ENCODE measurements around the gene QKI. TPM values are rescaled to one million over a fixed set of nuclear protein-coding genes. Genes with fewer than 3 reads are reported as not detected.

Gene QKI
- total RNA-seq, 1 experiment from 2014 or later: 50.8 TPM

- H3K9me2 ChIP-seq (ENCODE audit: insufficient read depth): no peaks in the 10 kb centered on the region
- no peak overlapping the region for H2AFZ ChIP-seq
- BruUV-seq (replicated peaks): no TSS peak
- 0 out of 2 replicates have a peak, but pooled peaks cover 7% of the 10 kb centered on the region for H3F3A ChIP-seq (ENCODE audit: insufficient read depth, low read depth)
- ChIA-PET POLR2A (ENCODE audit: unreplicated experiment) (no interaction called here), CTCF (no interaction called here)
- H4K20me1 ChIP-seq (ENCODE audit: insufficient read depth): no peaks in the 10 kb centered on the region
- TF ChIP-seq EZH2 (IDR thresholded peaks at IDR 0.05; ENCODE audit: low read depth) (no peak), CTCF (conservative IDR thresholded peaks at IDR 0.05) (no peak)
- intact Hi-C loops (cut with micrococcal nuclease; ENCODE audit: unreplicated experiment): no loop called here
- H3K27me3 ChIP-seq (ENCODE audit: insufficient read depth, low read depth): no peaks in the 10 kb centered on the region
- no peak overlapping the region for H3K4me2 ChIP-seq
- no peak overlapping the region for H3K4me3 ChIP-seq
- no peaks in the 10 kb centered on the region for H3K79me2 ChIP-seq (ENCODE audit: low read depth)
- H3K36me3 ChIP-seq (ENCODE audit: low read depth): peaks cover 18% of the 10 kb centered on the region
- no peaks in the 10 kb centered on the region for H3K4me1 ChIP-seq (replicated peaks; ENCODE audit: insufficient read depth)
- no peak for DNase-seq
- no peak overlapping the region for H3K27ac ChIP-seq
- H3K9me3 ChIP-seq (ENCODE audit: insufficient read depth, low read depth): no peaks in the 10 kb centered on the region
These were observed 161.6 kb downstream of the QKI start for GRCh38 chr6:163576114-163576513.

- Histone ChIP-seq H3K4me3 (no peak overlapping the region), H3K27me3 (ENCODE audit: insufficient read depth, low read depth) (no peaks in the 10 kb centered on the region), H3K79me2 (ENCODE audit: low read depth) (no peaks in the 10 kb centered on the region), H2AFZ (no peak overlapping the region), H4K20me1 (ENCODE audit: insufficient read depth) (no peaks in the 10 kb centered on the region), H3F3A (ENCODE audit: insufficient read depth, low read depth) (0 out of 2 replicates have a peak, but pooled peaks cover 7% of the 10 kb centered on the region), H3K27ac (no peak overlapping the region), H3K4me1 (replicated peaks; ENCODE audit: insufficient read depth) (no peaks in the 10 kb centered on the region), H3K4me2 (no peak overlapping the region), H3K9me2 (ENCODE audit: insufficient read depth) (no peaks in the 10 kb centered on the region), H3K9me3 (ENCODE audit: insufficient read depth, low read depth) (no peaks in the 10 kb centered on the region), H3K36me3 (ENCODE audit: low read depth) (peaks cover 10% of the 10 kb centered on the region; the same call in 1 of the 2 replicates)
- no peak for TF ChIP-seq EZH2 (IDR thresholded peaks at IDR 0.05; ENCODE audit: low read depth)
- no peak for TF ChIP-seq CTCF (conservative IDR thresholded peaks at IDR 0.05)
- POLR2A ChIA-PET (ENCODE audit: unreplicated experiment): no interaction called here
- CTCF ChIA-PET: no interaction called here
- no peak for DNase-seq
- intact Hi-C loops (cut with micrococcal nuclease; ENCODE audit: unreplicated experiment): no loop called here
- BruUV-seq (replicated peaks): no TSS peak
These were observed 162.9 kb downstream of the QKI start for GRCh38 chr6:163577404-163577803.

- no peak for DNase-seq
- H3K36me3 ChIP-seq (ENCODE audit: low read depth): no peaks in the 10 kb centered on the region
- H4K20me1 ChIP-seq (ENCODE audit: insufficient read depth): no peaks in the 10 kb centered on the region
- H3K27me3 ChIP-seq (ENCODE audit: insufficient read depth, low read depth): no peaks in the 10 kb centered on the region
- H3K9me3 ChIP-seq (ENCODE audit: insufficient read depth, low read depth): no peaks in the 10 kb centered on the region
- POLR2A ChIA-PET (ENCODE audit: unreplicated experiment): no interaction called here
- 0 out of 2 replicates have a peak, but pooled peaks cover 7% of the 10 kb centered on the region for H3F3A ChIP-seq (ENCODE audit: insufficient read depth, low read depth)
- BruUV-seq (replicated peaks): no TSS peak
- intact Hi-C loops (cut with micrococcal nuclease; ENCODE audit: unreplicated experiment): no loop called here
- H3K27ac ChIP-seq: no peak overlapping the region
- no peaks in the 10 kb centered on the region for H3K4me1 ChIP-seq (replicated peaks; ENCODE audit: insufficient read depth)
- no peak overlapping the region for H3K4me2 ChIP-seq
- no peaks in the 10 kb centered on the region for H3K9me2 ChIP-seq (ENCODE audit: insufficient read depth)
- CTCF ChIA-PET: no interaction called here
- H3K4me3 ChIP-seq: no peak overlapping the region
- no peak overlapping the region for H2AFZ ChIP-seq
- TF ChIP-seq CTCF (conservative IDR thresholded peaks at IDR 0.05) (no peak), EZH2 (IDR thresholded peaks at IDR 0.05; ENCODE audit: low read depth) (no peak)
- no peaks in the 10 kb centered on the region for H3K79me2 ChIP-seq (ENCODE audit: low read depth)
These were observed 164.8 kb downstream of the QKI start for GRCh38 chr6:163579111-163579879.

Data from PC-9 (cell line).